HepG2 (cell line): Measurements from ENCODE around the gene TPI1. TPM values are rescaled to one million over a fixed set of nuclear protein-coding genes. Genes with fewer than 3 reads are reported as not detected.

Experiments used
- CBFB ChIP-seq: sonication (generic); formaldehyde crosslinking; IDR thresholded peaks from 2 replicates; pipeline ENCODE4 v1.4.0; 2020; ENCODE audit warnings: missing genetic modification reagents
- FOXA1 ChIP-seq, 2 experiments: fragments of 450-650 bp in 1 of 2; sonication (generic) in 1 of 2; formaldehyde crosslinking in 1 of 2; IDR thresholded peaks; 2 replicates each; pipeline versions ENCODE4 v1.4.0 to v1.6.1; 2016 to 2020; ENCODE audit warnings: missing genetic modification reagents in 1 of 2
- HIVEP1 ChIP-seq: sonication (generic); formaldehyde crosslinking; IDR thresholded peaks from 2 replicates; pipeline ENCODE4 v1.4.0; 2020; ENCODE audit warnings: mild to moderate bottlenecking, missing genetic modification reagents
- IKZF5 ChIP-seq: IDR thresholded peaks from 2 replicates; pipeline ENCODE4 v1.6.1; 2018; ENCODE audit warnings: missing genetic modification reagents, mild to moderate bottlenecking, missing compliant biosample characterization
- REST ChIP-seq, 2 experiments: IDR thresholded peaks; 2 replicates each; pipeline ENCODE4 v1.6.1; 2011 to 2012; ENCODE audit warnings: low read length in 2 of 2, borderline replicate concordance in 1 of 2, low read depth in 1 of 2, mild to moderate bottlenecking in 1 of 2, moderate library complexity in 1 of 2
- STAT5B ChIP-seq: sonication (generic); formaldehyde crosslinking; IDR thresholded peaks from 2 replicates; pipeline ENCODE4 v1.4.0; 2020; ENCODE audit warnings: missing genetic modification reagents
- SYNCRIP ChIP-seq: fragments of 200-400 bp; formaldehyde crosslinking; IDR thresholded peaks from 2 replicates; pipeline ENCODE4 v1.6.1; 2018; ENCODE audit warnings: mild to moderate bottlenecking, low read depth, low read length; ENCODE audit not compliant: insufficient read depth
- TAF1 ChIP-seq: sonication (generic); formaldehyde crosslinking; IDR thresholded peaks from 2 replicates; pipeline ENCODE4 v1.4.0; 2020; ENCODE audit warnings: missing genetic modification reagents
- ZBTB44 ChIP-seq: sonication (generic); formaldehyde crosslinking; IDR thresholded peaks from 2 replicates; pipeline ENCODE4 v1.4.0; 2020; ENCODE audit warnings: missing genetic modification reagents
- ZNF333 ChIP-seq: sonication (generic); formaldehyde crosslinking; IDR thresholded peaks from 2 replicates; pipeline ENCODE4 v1.4.0; 2020; ENCODE audit warnings: mild to moderate bottlenecking, missing genetic modification reagents, borderline replicate concordance
- ZNF687 ChIP-seq: sonication (generic); formaldehyde crosslinking; IDR thresholded peaks from 2 replicates; pipeline ENCODE4 v1.5.1; 2020; ENCODE audit warnings: mild to moderate bottlenecking, missing genetic modification reagents, moderate library complexity
- ZZZ3 ChIP-seq: sonication (generic); formaldehyde crosslinking; IDR thresholded peaks from 2 replicates; pipeline ENCODE4 v1.4.0; 2020; ENCODE audit warnings: missing genetic modification reagents, mild to moderate bottlenecking, borderline replicate concordance
- polyA plus RNA-seq, 8 experiments: library from polyadenylated mRNA; depleted of rRNA in 3 of 8; stranded (reverse) in 7 of 8; unstranded in 1 of 8; fragments of >200 nt; fragmentation: Illumina TruSeq in 4 of 8; extraction: Trizol in 4 of 8; gene quantifications; 2 replicates each; pipeline versions ENCODE4 v1.2.1 to v1.2.3, GENCODE V29; 2011 to 2016; ENCODE audit warnings: low read depth in 4 of 8, missing spikeins in 1 of 8, mixed read lengths in 1 of 8; ENCODE audit not compliant: insufficient read depth in 1 of 8
- total RNA-seq, 5 experiments: library from RNA; depleted of rRNA; stranded (reverse); fragments of >200 nt; fragmentation: Illumina TruSeq; extraction: Trizol; gene quantifications; 2 replicates each; pipeline ENCODE4 v1.2.3, GENCODE V29; 2016; ENCODE audit warnings: low read depth in 1 of 5
- TF ChIP-seq, protein P1 (sequence below): sonication (generic); formaldehyde crosslinking; IDR thresholded peaks from 2 replicates; pipeline ENCODE4 v1.5.0; 2020; ENCODE audit warnings: missing genetic modification reagents, mild to moderate bottlenecking, borderline replicate concordance
- TF ChIP-seq, protein P2 (sequence below): sonication (generic); formaldehyde crosslinking; IDR thresholded peaks from 2 replicates; pipeline ENCODE4 v1.5.1; 2020; ENCODE audit warnings: missing genetic modification reagents, mild to moderate bottlenecking, borderline replicate concordance

Gene TPI1
- total and polyA plus RNA-seq, 2 of the 13 experiments (the other 11 are each of a cell fraction or from before 2014, with no cell fraction given), result 945 to 2,535 TPM

DNA sequence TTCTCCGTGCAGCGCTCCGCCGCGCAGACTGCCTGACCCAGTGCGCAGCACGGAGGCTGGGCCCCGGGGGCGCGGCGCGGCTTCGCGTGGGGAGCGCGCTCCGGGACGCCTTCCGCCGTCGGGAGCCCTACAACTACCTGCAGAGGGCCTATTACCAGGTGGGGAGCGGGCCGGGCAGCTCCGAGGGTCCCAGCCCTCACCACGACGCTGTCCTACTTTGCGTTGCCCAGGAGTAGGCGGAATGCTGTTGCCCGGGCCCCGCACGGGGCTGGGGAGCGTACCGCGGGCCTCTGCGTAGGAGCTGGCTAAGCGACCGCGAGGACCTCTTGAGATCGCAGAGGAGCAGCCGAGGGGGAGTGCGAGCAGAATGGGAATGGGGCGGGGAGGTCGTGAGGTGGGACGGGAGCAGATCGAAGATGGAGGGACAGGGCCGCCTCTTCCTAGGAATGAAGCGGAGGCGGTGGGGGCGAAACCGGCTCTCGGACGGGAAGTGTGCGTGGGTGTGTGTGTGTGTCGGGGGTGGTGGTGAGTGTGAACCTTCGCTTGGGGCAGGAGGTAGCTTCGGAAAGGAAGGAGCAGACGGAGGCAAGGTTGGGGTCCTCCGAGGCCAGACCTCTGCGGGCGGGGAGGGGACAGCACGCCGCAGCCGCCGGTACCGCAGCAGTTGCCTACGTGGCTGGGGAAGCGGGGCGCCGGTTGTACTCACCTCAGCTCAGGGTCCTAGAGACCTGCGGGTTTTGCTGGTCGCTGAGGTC is 38.4 kb upstream of the TPI1 start (continued):
- TF ChIP-seq IKZF5 (CRISPR knock-in tag) (0 out of 2 replicates have a peak, but pooled peaks have one; percentile 21), CBFB (no peak), HIVEP1 (peak; percentile 66), ZZZ3 (CRISPR knock-in tag) (no peak), STAT5B (CRISPR knock-in tag) (no peak), FOXA1 (IDR thresholded peaks at IDR 0.05) (no peak), FOXA1 (CRISPR knock-in tag; IDR thresholded peaks at IDR 0.05) (no peak), ZNF687 (CRISPR knock-in tag) (peak; percentile 88), ZBTB44 (no peak), ZNF333 (CRISPR knock-in tag) (0 out of 2 replicates have a peak, but pooled peaks have one; percentile 39), SYNCRIP (no peak), REST (IDR thresholded peaks at IDR 0.05; ENCODE audit: borderline replicate concordance in 1 of 2, low read depth in 1 of 2, low read length in 2 of 2) (no peak), TAF1 (CRISPR knock-in tag) (peak; percentile 77)
- TF ChIP-seq, protein P1, sequence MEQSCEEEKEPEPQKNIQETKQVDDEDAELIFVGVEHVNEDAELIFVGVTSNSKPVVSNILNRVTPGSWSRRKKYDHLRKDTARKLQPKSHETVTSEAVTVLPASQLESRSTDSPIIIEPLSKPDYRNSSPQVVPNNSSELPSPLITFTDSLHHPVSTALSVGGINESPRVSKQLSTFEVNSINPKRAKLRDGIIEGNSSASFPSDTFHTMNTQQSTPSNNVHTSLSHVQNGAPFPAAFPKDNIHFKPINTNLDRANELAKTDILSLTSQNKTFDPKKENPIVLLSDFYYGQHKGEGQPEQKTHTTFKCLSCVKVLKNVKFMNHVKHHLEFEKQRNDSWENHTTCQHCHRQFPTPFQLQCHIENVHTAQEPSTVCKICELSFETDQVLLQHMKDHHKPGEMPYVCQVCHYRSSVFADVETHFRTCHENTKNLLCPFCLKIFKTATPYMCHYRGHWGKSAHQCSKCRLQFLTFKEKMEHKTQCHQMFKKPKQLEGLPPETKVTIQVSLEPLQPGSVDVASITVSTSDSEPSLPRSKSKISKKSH, result peak; percentile 16; the same call in 1 of the 2 replicates
- TF ChIP-seq, protein P2, sequence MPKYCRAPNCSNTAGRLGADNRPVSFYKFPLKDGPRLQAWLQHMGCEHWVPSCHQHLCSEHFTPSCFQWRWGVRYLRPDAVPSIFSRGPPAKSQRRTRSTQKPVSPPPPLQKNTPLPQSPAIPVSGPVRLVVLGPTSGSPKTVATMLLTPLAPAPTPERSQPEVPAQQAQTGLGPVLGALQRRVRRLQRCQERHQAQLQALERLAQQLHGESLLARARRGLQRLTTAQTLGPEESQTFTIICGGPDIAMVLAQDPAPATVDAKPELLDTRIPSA (CRISPR knock-in tag), result no peak
